ENCODE data around the gene SLC6A15.

Gene SLC6A15

GRCh38 chr12:84912198-84913128 lies at the start of gene SLC6A15:
Gene SLC6A15 (minus strand): TSS chr12:84912799. CDS start chr12:84892120, 20,679 bp downstream.
- DNase-seq = no peak

DNA sequence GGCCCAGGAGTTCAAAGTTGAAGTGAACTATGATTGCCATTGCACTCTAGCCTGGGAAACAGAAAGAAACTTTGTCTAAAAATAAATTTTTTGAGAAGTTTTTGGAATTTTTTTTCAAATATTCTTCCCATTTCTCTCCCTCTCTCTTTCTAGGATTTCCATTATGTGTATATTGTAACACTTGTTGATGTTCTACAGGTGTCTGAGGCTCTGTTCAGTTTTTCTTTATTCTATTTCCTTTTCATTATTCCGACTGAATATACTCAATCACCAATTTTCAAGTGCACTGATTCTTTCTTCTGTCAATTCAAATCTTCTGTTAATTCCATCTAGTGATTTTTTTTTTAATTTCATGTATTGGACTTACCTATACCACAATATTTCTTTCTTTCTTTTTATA lies 48.3 kb upstream of the SLC6A15 start:
- DNase-seq = no peak

GRCh38 chr12:84955298-84955697 lies 42.7 kb upstream of the SLC6A15 start:
- no peak for DNase-seq

- no peak for DNase-seq
These were observed 41.8 kb upstream of the SLC6A15 start for GRCh38 chr12:84954415-84954814.

- DNase-seq = no peak
These were observed 38.5 kb upstream of the SLC6A15 start for GRCh38 chr12:84950971-84951546.

- no peak for DNase-seq
These were observed 34.2 kb upstream of the SLC6A15 start for GRCh38 chr12:84946753-84947152.

- DNase-seq = no peak
These were observed 24.8 kb upstream of the SLC6A15 start for GRCh38 chr12:84937415-84937814.

GRCh38 chr12:84929501-84929900 lies 16.9 kb upstream of the SLC6A15 start:
- no peak for DNase-seq

DNA sequence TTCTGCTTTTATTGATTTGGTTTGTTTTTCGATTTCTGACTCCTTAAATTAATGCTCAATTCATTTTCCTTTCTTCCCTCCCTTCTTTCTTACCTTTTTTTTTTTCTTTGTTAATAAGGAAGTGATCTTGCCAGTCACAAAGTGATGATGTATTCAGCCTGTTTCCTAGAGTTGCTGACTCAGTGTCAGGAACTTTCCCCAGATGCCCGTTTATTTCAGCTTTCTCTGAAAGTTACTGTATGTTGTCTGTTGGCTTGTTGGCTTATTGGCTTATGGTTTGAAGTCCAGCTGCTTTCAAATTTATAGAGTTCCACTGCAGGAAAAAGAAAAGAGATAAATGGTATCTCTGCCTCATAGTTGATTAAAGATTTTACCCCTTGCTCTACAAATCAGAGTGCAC lies 12.4 kb upstream of the SLC6A15 start:
- no peak for DNase-seq

DNA sequence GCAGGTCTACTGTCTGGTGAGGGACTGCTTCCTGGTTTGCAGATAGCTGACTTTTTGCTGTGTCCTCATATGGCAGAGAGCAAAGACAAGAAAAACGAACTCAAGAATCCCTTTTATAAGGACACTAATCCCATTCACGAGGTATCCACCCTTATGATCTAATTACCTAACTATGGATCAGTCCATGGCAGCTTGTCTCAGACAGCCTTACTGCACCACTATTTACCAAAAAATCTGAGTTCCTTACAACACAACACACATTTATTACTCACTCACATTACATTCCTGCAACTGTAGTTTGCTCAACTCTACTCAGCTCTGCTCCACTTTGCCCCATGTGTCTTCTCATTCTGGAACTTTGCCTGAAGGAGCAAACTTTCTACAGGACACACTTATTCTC lies 10.1 kb upstream of the SLC6A15 start:
- DNase-seq = no peak

DNA sequence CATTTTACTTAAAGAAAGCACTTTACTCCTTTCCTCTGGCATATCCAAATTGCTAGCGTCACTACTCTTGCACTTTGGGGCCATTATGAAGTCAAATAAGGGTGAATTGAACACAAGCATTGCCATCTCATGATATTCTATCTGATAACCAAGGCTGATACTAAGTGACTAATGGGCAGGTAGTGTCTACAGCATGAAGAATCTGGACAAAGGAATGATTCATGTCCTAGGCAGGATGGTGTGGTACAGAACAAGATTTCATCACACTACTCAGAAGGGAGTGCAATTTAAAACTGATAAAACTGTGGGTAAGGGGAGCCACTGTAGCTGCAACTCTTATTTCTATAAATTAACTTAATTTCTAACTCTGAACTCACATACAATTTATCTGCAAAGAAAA lies 7.7 kb upstream of the SLC6A15 start:
- no peak for DNase-seq

DNA sequence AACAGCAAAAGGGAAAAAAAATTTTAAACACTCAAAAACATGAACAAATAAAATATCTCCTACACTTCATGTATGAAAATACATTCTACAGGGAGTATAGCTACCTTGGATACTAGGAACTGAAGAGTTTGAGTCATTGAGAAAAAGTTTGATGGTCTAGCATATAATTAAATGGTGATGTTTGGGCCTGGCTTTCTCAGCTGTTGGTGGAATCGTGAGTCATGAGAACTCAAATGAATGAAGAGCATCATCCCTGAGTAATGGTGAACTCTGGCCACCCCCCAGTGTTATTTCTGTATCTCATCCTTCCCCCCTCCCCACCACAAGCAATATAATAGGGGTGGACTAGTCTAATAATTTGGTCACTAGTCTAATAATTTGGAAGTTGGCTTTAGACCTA lies 6.7 kb upstream of the SLC6A15 start:
- DNase-seq = no peak

DNA sequence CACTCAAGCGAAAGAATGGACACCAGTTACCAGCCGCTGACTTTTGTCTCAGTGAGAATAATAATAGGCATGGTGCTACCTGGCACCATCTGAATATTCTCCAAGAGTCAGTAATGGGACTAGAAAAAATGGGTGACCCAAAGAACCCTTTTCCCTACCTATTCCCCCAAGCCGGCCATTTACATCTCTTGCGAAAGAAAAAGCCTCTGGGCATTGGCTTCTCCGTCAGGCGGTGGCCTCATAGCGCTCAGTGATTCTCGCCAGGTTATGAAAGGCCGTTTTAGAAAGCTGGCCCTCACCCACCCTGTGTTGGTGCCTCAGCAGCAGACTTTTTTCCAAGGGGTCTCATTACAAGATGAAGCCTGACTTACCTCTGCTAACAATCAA lies 523 bp upstream of the SLC6A15 start:
- DNase-seq = no peak

- DNase-seq = no peak
These were observed 1.1 kb downstream of the SLC6A15 start for GRCh38 chr12:84911271-84912197.

DNA sequence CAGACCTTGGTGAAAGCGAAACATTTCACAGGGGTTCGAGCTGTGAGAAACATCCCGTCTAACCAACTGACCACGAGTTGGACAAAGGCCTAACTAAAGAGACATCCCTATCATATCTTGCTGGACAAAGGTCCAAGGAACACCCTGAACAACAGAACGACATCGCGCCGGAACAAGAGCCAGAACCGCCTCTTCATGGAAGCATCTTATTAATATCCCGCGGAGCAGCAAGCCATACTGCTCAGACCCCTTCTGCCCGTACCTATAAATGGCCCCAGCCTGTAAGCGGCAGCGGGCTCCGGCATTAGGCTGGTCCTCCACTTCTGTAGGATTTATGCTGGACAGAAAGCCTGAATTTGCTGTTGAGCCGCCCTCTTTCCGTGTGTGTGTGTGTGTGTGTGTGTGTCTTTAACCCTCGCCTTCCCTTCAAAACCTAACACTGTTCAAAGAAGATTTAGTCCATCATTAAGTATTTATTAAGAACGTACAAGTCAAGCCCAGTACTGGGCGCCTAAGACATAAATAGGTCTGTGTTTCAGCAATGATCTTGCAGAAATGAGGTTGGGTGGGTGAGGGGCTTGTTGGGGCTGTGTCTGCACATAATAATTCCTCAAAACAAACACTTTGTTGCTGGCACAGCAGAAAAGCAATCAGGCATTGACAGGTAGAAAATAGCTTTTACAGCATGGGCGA lies 1.9 kb downstream of the SLC6A15 start:
- DNase-seq = no peak

DNA sequence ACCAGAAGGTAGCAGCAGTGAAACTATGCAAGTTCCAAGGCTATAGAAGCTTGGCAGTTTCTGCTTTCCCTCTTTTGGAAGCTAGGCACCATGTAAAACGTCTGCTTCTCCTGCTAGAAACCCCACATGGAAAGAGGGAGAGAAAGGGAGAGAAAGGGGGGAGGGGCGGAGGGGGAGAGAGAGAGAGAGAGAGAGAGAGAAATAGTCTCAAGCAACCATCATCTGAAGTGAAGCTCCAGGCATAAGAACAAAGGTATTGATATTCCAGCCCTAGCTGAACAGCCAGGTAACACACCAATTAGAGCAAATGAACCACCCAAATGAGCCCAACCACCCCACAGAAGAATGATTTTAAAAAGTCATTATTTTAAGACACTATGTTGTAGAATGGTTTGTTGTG lies 8.5 kb downstream of the SLC6A15 start:
- DNase-seq = no peak

GRCh38 chr12:84891106-84891838 lies 21.3 kb downstream of the SLC6A15 start:
- DNase-seq = no peak

DNA sequence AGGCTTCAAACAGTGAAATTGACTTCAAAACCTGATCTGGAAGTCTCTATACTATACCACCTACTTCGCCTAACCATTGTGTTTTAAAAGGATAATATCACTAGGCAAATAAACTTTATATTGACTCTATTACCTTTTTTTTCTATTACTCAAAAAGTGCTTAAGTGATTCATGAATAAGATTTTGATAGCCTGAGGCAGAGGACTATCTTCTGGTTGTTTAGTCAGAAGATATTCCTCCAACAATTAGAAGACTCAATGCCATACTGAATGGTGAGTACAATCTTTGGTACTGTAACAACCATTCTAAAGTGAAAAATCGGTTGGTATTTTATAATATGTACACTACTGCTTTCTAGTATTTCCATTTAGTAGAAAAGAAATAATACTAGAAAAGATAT lies 22.8 kb downstream of the SLC6A15 start:
- DNase-seq = no peak

DNA sequence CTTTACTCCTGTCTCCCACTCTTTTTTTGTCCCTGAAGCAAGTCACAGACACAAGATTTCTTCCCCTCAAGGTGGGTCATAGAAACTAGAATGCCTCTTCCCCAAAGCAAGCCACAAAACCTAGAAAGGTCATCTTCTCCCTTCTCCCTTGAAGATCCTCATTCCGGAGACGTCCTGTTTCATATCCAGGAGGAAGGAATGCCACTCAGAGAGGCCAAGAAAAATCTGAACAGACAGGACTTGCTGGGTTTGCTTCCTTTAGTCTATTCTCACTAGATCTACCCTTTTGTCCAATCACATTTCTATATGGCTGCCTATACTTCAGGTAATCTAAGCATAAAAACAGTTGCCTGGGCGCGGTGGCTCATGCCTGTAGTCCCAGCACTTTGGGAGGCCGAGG lies 23.7 kb downstream of the SLC6A15 start:
- DNase-seq = no peak

DNA sequence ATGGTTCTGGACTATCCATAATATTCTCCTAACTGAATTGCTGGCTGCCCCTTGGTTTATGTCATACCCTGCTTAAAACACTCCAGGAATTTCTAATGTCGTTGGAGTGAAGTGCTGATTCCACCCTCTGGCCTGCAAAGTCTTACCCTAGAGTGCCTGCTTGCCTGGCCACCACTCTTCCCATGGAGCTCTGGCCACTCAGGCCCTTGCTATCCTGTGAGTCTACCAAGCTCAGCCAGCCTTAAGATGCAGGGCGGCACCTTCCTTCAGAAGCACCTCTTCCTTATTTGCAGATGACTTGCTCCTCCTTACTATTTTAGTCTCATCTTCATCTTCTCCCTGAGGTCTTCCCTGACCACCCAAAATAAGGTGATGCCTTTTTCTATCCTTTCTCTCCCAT lies 35.3 kb downstream of the SLC6A15 start:
- no peak for DNase-seq

GRCh38 chr12:84875241-84875640 lies 37.4 kb downstream of the SLC6A15 start:
- no peak for DNase-seq

GRCh38 chr12:84874825-84875139 lies 37.8 kb downstream of the SLC6A15 start:
- DNase-seq = no peak
